GM23338 (cell line): ENCODE measurements around the gene DUSP9.

Experiments used
- CREB1 ChIP-seq: fragments of 250-450 bp; sonication (Bioruptor Pico); IDR thresholded peaks from 2 replicates; pipeline ENCODE4 v1.5.0; 2020; ENCODE audit warnings: low read depth, mild to moderate bottlenecking, moderate library complexity
- TF ChIP-seq, protein P1 (sequence below), 2 experiments: fragments of 200-600 bp in 1 of 2; sonication (generic) in 1 of 2; conservative IDR thresholded peaks; 2 replicates each; pipeline versions ENCODE4 v1.5.1 to v1.6.1; 2016 to 2017; ENCODE audit warnings: antibody characterized with exemption in 2 of 2, low read depth in 2 of 2, mild to moderate bottlenecking in 2 of 2, moderate library complexity in 1 of 2

- TF ChIP-seq, protein P1, sequence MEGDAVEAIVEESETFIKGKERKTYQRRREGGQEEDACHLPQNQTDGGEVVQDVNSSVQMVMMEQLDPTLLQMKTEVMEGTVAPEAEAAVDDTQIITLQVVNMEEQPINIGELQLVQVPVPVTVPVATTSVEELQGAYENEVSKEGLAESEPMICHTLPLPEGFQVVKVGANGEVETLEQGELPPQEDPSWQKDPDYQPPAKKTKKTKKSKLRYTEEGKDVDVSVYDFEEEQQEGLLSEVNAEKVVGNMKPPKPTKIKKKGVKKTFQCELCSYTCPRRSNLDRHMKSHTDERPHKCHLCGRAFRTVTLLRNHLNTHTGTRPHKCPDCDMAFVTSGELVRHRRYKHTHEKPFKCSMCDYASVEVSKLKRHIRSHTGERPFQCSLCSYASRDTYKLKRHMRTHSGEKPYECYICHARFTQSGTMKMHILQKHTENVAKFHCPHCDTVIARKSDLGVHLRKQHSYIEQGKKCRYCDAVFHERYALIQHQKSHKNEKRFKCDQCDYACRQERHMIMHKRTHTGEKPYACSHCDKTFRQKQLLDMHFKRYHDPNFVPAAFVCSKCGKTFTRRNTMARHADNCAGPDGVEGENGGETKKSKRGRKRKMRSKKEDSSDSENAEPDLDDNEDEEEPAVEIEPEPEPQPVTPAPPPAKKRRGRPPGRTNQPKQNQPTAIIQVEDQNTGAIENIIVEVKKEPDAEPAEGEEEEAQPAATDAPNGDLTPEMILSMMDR (conservative IDR thresholded peaks at IDR 0.05; ENCODE audit: low read depth in 2 of 2) = no peak
- no peak for TF ChIP-seq CREB1
Observed at GRCh38 chrX:153670748-153671588, 24.0 kb downstream of the DUSP9 start.
